HG03565 (cell line): ENCODE data around the gene CNOT10.
"Not testable (repeated sequence)": the region's sequence is repeated elsewhere in the genome, so short reads cannot be mapped to it uniquely, and the experiment has no call there.

Experiments
- ATAC-seq: cut with Tn5 transposase; IDR thresholded peaks from one replicate; pipeline ENCODE4 v1.9.1; 2021; ENCODE audit warnings: mild to moderate bottlenecking, moderate library complexity; ENCODE audit not compliant: unreplicated experiment

The CNOT10 gene

GRCh38 chr3:32685543-32686185 lies 676 bp downstream of the CNOT10 start:
- no peak for ATAC-seq

- no peak for ATAC-seq
Observed at GRCh38 chr3:32686713-32687112, 1.7 kb downstream of the CNOT10 start.

- no peak for ATAC-seq
Observed at GRCh38 chr3:32691847-32692246, 6.9 kb downstream of the CNOT10 start.

GRCh38 chr3:32696523-32696922 lies 11.5 kb downstream of the CNOT10 start:
- no peak for ATAC-seq

GRCh38 chr3:32698506-32698905 lies 13.5 kb downstream of the CNOT10 start:
- no peak for ATAC-seq

- no peak for ATAC-seq
Observed at GRCh38 chr3:32699429-32699828, 14.4 kb downstream of the CNOT10 start.

- ATAC-seq, result no peak
Observed at GRCh38 chr3:32700244-32700643, 15.3 kb downstream of the CNOT10 start.

GRCh38 chr3:32703491-32703972 lies 18.5 kb downstream of the CNOT10 start:
- no peak for ATAC-seq

- no peak for ATAC-seq
Observed at GRCh38 chr3:32705232-32705631, 20.2 kb downstream of the CNOT10 start.

- ATAC-seq, result no peak
Observed at GRCh38 chr3:32706348-32707025, 21.5 kb downstream of the CNOT10 start.

GRCh38 chr3:32707026-32707370 lies 22.0 kb downstream of the CNOT10 start:
- ATAC-seq, result no peak

GRCh38 chr3:32708672-32709283 lies 23.8 kb downstream of the CNOT10 start:
- no peak for ATAC-seq

GRCh38 chr3:32709346-32709745 lies 24.4 kb downstream of the CNOT10 start:
- no peak for ATAC-seq

GRCh38 chr3:32712506-32713055 lies 27.6 kb downstream of the CNOT10 start:
- ATAC-seq, result no peak

- no peak for ATAC-seq
Observed at GRCh38 chr3:32713181-32713580, 28.2 kb downstream of the CNOT10 start.

GRCh38 chr3:32719335-32719734 lies 34.3 kb downstream of the CNOT10 start:
- ATAC-seq, result no peak

GRCh38 chr3:32719931-32720330 lies 34.9 kb downstream of the CNOT10 start:
- ATAC-seq, result no peak

- no peak for ATAC-seq
Observed at GRCh38 chr3:32725721-32726120, 40.7 kb downstream of the CNOT10 start.

- no peak for ATAC-seq
Observed at GRCh38 chr3:32733631-32734229, 48.7 kb downstream of the CNOT10 start.

GRCh38 chr3:32734756-32735155 lies 49.8 kb downstream of the CNOT10 start:
- ATAC-seq, result no peak

GRCh38 chr3:32743470-32743869 lies 58.5 kb downstream of the CNOT10 start:
- ATAC-seq, result not testable (repeated sequence)

GRCh38 chr3:32743934-32744333 lies 58.9 kb downstream of the CNOT10 start:
- no peak for ATAC-seq
